Measurements from ENCODE around the gene WDR46.

WDR46 gene

GRCh38 chr6:33259032-33259431 lies 30.0 kb downstream of the WDR46 start:
- DNase-seq = no peak

GRCh38 chr6:33254591-33254990 lies 34.4 kb downstream of the WDR46 start:
- no peak for DNase-seq

- DNase-seq = no peak
Measured at GRCh38 chr6:33252759-33253158, 36.3 kb downstream of the WDR46 start.

- no peak for DNase-seq
Measured at GRCh38 chr6:33251395-33252012, 37.5 kb downstream of the WDR46 start.

GRCh38 chr6:33250731-33251130 lies 38.3 kb downstream of the WDR46 start:
- DNase-seq = no peak

GRCh38 chr6:33249732-33250630 lies 39.1 kb downstream of the WDR46 start:
- DNase-seq = no peak

- DNase-seq = peak; percentile 92
Measured at GRCh38 chr6:33248932-33249731, 39.9 kb downstream of the WDR46 start.

GRCh38 chr6:33248643-33248931 lies 40.5 kb downstream of the WDR46 start:
- no peak for DNase-seq

GRCh38 chr6:33247977-33248642 lies 40.9 kb downstream of the WDR46 start:
- peak; percentile 93 for DNase-seq

GRCh38 chr6:33243476-33243875 lies 45.6 kb downstream of the WDR46 start:
- no peak for DNase-seq

- DNase-seq = no peak
Measured at GRCh38 chr6:33241968-33242367, 47.1 kb downstream of the WDR46 start.

GRCh38 chr6:33237741-33238140 lies 51.3 kb downstream of the WDR46 start:
- no peak for DNase-seq

- no peak for DNase-seq
Measured at GRCh38 chr6:33236852-33237251, 52.2 kb downstream of the WDR46 start.

GRCh38 chr6:33236328-33236727 lies 52.7 kb downstream of the WDR46 start:
- no peak for DNase-seq

GRCh38 chr6:33235221-33235634 lies 53.8 kb downstream of the WDR46 start:
- no peak for DNase-seq
